Measurements from ENCODE around the gene CHRM2.

CHRM2 gene

DNA sequence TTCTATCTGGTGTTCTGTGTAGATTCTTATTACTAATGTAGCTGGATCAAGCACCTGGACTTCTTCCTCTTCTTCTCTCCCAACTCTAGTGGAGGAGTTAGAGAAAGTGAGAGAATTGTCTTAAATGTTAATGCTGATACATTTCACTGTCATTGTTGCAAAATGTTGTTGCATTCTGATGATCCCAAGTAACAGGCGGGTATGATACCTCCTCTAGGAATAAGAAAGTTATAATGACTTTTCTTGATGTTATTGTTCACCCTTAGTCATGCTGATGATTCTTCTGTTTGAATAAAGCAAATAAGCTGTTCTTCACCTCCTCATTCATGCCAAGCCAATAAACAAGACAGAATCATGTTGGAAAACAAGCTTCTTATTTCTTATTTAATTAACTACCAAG lies 9.1 kb downstream of the CHRM2 start:
- H3K4me3 ChIP-seq (replicated peaks; ENCODE audit: low read depth, low read length) = no peak overlapping the region
- TF ChIP-seq CTCF (IDR thresholded peaks at IDR 0.05; ENCODE audit: low read length, missing control alignments) = no peak
- DNase-seq (ENCODE audit: low read depth) = no peak

DNA sequence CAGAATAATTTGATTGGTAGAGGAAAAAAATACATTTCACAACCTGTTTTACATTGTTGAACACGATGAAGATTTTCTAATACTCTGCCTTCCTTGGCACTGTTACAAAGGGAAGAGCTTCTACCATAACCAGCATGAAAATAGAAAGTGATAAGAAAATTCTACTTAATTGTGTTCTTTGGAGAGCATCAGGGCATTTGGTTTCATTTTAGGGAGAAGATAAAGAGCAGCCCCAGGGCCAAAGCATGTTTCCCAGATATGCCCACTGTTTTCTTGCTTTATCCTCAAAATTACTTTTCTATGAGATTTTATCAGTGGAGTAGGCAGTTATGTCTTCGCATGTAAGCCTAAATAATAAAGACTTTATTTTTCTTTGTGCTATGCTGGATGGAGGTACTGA lies 9.5 kb downstream of the CHRM2 start:
- DNase-seq (ENCODE audit: low read depth) = no peak
- H3K4me3 ChIP-seq (replicated peaks; ENCODE audit: low read depth, low read length) = no peak overlapping the region
- no peak for TF ChIP-seq CTCF (IDR thresholded peaks at IDR 0.05; ENCODE audit: low read length, missing control alignments)

GRCh38 chr7:136878878-136879277 lies 10.4 kb downstream of the CHRM2 start:
- no peak overlapping the region for H3K4me3 ChIP-seq (replicated peaks; ENCODE audit: low read depth, low read length)
- no peak for TF ChIP-seq CTCF (IDR thresholded peaks at IDR 0.05; ENCODE audit: low read length, missing control alignments)
- no peak for DNase-seq (ENCODE audit: low read depth)

DNA sequence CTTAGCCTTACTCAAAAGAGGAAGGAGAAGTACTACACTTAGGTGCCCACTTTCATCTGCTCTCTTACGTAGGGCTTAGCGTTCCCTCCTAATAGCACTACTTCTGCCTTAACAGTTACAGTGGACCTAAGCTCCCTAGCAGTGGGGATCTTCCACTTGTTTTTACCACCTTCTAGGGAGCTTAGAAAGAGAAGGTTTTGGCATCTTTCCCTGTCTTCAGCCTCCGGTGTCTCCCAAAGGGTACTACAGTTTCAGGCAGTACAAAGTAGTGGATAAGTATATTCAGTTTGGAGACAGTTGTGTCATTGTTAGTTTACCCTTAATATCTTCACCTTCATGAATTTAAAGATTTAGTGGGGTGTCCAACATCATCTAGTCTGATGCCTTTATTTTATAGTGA lies 14.6 kb downstream of the CHRM2 start:
- DNase-seq (ENCODE audit: low read depth) = peak; percentile 9

DNA sequence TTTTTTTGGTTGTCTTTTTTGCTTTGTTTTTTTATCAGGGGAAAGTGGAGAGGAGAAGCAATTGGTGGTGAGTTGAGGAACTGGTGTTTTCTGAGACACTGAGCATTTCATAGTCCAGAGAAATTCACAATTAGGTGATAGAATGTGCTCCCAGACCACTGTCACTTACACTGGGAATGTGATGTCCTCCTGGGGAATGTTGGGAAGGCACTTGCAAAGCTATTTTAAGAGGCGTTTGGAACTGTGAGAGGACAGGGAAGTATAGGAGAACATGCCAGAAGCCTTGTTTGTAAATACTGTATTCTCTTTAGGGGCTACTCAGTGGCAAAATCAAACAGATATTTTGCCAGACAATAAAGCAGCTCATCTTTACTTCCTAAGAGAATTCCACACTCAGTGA lies 16.0 kb downstream of the CHRM2 start:
- H3K4me3 ChIP-seq (replicated peaks; ENCODE audit: low read depth, low read length) = no peak overlapping the region
- no peak for DNase-seq (ENCODE audit: low read depth)
- TF ChIP-seq CTCF (IDR thresholded peaks at IDR 0.05; ENCODE audit: low read length, missing control alignments) = no peak

More for the DNA sequence above, 14.6 kb downstream of the CHRM2 start:
- TF ChIP-seq CTCF (IDR thresholded peaks at IDR 0.05; ENCODE audit: low read length, missing control alignments) = peak; percentile 6
- no peak overlapping the region for H3K4me3 ChIP-seq (replicated peaks; ENCODE audit: low read depth, low read length)

- no peak for DNase-seq (ENCODE audit: low read depth)
- TF ChIP-seq CTCF (IDR thresholded peaks at IDR 0.05; ENCODE audit: low read length, missing control alignments) = no peak
- H3K4me3 ChIP-seq (replicated peaks; ENCODE audit: low read depth, low read length) = no peak overlapping the region
Observed at GRCh38 chr7:136887317-136887716, 18.9 kb downstream of the CHRM2 start.

- DNase-seq (ENCODE audit: low read depth) = no peak
- no peak overlapping the region for H3K4me3 ChIP-seq (replicated peaks; ENCODE audit: low read depth, low read length)
- TF ChIP-seq CTCF (IDR thresholded peaks at IDR 0.05; ENCODE audit: low read length, missing control alignments) = no peak
Observed at GRCh38 chr7:136890399-136890798, 21.9 kb downstream of the CHRM2 start.
